Measurements from ENCODE around the gene MEGF8. TPM values are rescaled to one million over a fixed set of nuclear protein-coding genes. Genes with fewer than 3 reads are reported as not detected.

The MEGF8 gene
- 2.1 TPM for polyA plus RNA-seq (2012; ENCODE audit: insufficient read depth, insufficient read length)

GRCh38 chr19:42325308-42325895 is at the start of gene MEGF8:
Gene MEGF8, plus strand, starts transcription at chr19:42325635. Its CDS starts 609 bp downstream, at chr19:42326244.
- H3K4me3 ChIP-seq (ENCODE audit: low read length), result peak within 1 kb of the TSS; percentile 88
- DNase-seq (ENCODE audit: low read depth, low spot score), result peak; percentile 99

- H3K4me3 ChIP-seq (ENCODE audit: low read length), result no peak overlapping the region
- DNase-seq (ENCODE audit: low read depth, low spot score), result no peak
Measured at GRCh38 chr19:42276284-42276683, 49.2 kb upstream of the MEGF8 start.

GRCh38 chr19:42276821-42277220 is 48.6 kb upstream of the MEGF8 start:
- H3K4me3 ChIP-seq (ENCODE audit: low read length), result no peak overlapping the region
- no peak for DNase-seq (ENCODE audit: low read depth, low spot score)

GRCh38 chr19:42277821-42278451 is 47.5 kb upstream of the MEGF8 start:
- H3K4me3 ChIP-seq (ENCODE audit: low read length), result no peak overlapping the region
- DNase-seq (ENCODE audit: low read depth, low spot score), result no peak

GRCh38 chr19:42278452-42279154 is 46.8 kb upstream of the MEGF8 start:
- no peak for DNase-seq (ENCODE audit: low read depth, low spot score)
- H3K4me3 ChIP-seq (ENCODE audit: low read length), result no peak overlapping the region

- peak overlapping the region; percentile 73 for H3K4me3 ChIP-seq (ENCODE audit: low read length)
- no peak for DNase-seq (ENCODE audit: low read depth, low spot score)
Measured at GRCh38 chr19:42279155-42279901, 46.1 kb upstream of the MEGF8 start.

GRCh38 chr19:42279902-42280814 is 45.3 kb upstream of the MEGF8 start:
- peak overlapping the region; percentile 73 for H3K4me3 ChIP-seq (ENCODE audit: low read length)
- peak; percentile 92 for DNase-seq (ENCODE audit: low read depth, low spot score)

GRCh38 chr19:42280815-42281145 is 44.7 kb upstream of the MEGF8 start:
- DNase-seq (ENCODE audit: low read depth, low spot score), result no peak
- peak overlapping the region; percentile 73 for H3K4me3 ChIP-seq (ENCODE audit: low read length)

GRCh38 chr19:42281146-42281826 is 44.1 kb upstream of the MEGF8 start:
- peak overlapping the region; percentile 73 for H3K4me3 ChIP-seq (ENCODE audit: low read length)
- no peak for DNase-seq (ENCODE audit: low read depth, low spot score)

- H3K4me3 ChIP-seq (ENCODE audit: low read length), result peak overlapping the region; percentile 73
- DNase-seq (ENCODE audit: low read depth, low spot score), result no peak
Measured at GRCh38 chr19:42281827-42282762, 43.3 kb upstream of the MEGF8 start.

- DNase-seq (ENCODE audit: low read depth, low spot score), result no peak
- H3K4me3 ChIP-seq (ENCODE audit: low read length), result peak overlapping the region; percentile 64
Measured at GRCh38 chr19:42282819-42283187, 42.6 kb upstream of the MEGF8 start.

- H3K4me3 ChIP-seq (ENCODE audit: low read length), result peak overlapping the region; percentile 64
- DNase-seq (ENCODE audit: low read depth, low spot score), result peak; percentile 84
Measured at GRCh38 chr19:42283188-42284065, 42.0 kb upstream of the MEGF8 start.

GRCh38 chr19:42284066-42284501 is 41.4 kb upstream of the MEGF8 start:
- DNase-seq (ENCODE audit: low read depth, low spot score), result no peak
- peak overlapping the region; percentile 24 for H3K4me3 ChIP-seq (ENCODE audit: low read length)

- peak overlapping the region; percentile 76 for H3K4me3 ChIP-seq (ENCODE audit: low read length)
- DNase-seq (ENCODE audit: low read depth, low spot score), result no peak
Measured at GRCh38 chr19:42284591-42285341, 40.7 kb upstream of the MEGF8 start.

GRCh38 chr19:42285541-42285941 is 39.9 kb upstream of the MEGF8 start:
- H3K4me3 ChIP-seq (ENCODE audit: low read length), result peak overlapping the region; percentile 76
- DNase-seq (ENCODE audit: low read depth, low spot score), result no peak

GRCh38 chr19:42285988-42286348 is 39.5 kb upstream of the MEGF8 start:
- no peak for DNase-seq (ENCODE audit: low read depth, low spot score)
- H3K4me3 ChIP-seq (ENCODE audit: low read length), result no peak overlapping the region; the same call in 1 of the 2 replicates

Measured in Jurkat, Clone E6-1 (cell line).